D721Med (cell line): Measurements from ENCODE around the gene RFC2.

Experiments
- DNase-seq: peaks from one replicate; pipeline ENCODE4 v3.0.0; 2011; ENCODE audit warnings: low spot score; ENCODE audit not compliant: insufficient read length
- FAIRE-seq: peaks from 2 replicates; lab custom pipeline; 2011; peaks lifted over from hg19 to GRCh38; lab: Jason Lieb, UNC
- TF ChIP-seq, protein P1 (sequence below): IDR thresholded peaks from 2 replicates; pipeline ENCODE4 v1.5.1; 2012; ENCODE audit warnings: mild to moderate bottlenecking, control low read depth; ENCODE audit not compliant: insufficient read depth; ENCODE audit errors: missing control alignments

Gene RFC2

DNA sequence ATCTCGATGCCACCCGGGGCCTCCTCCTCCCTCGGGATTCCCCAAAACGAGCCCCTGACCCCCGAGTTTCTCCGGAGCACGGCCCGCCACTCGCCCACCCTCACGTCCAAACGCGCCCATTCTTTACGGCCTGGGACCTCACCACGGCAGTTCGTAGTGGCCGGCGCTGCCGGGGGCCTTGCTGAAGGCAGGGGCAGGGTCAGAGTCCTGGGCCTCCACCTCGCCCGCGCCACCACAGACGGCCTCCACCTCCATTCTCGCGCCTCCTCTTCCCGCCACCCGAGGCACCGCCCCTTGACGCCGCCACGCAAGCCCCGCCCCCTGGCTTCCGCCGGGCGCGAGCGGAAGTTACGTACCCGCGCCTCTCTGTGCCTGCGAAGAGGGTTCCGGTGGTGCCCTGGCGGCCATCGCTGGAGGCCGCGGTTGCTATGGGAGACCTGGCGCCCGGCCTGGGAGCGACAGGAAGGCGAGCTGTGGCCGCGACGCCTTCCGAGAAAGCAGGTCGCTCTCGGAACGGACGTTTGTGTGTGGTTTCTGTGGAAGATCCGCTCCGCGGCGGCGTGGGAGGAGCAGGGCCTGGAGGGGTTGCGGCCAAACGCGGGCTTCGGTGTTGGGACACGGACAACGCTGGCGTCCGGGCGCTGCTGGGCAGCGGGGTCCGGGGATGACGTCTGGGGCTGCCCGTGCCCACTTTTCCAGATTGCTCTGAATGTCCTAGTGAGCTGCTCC, at the start of gene RFC2:
RFC2 (minus strand) TSS at position 271 of the 729 bp plus-strand sequence; CDS start at position 255, 16 bp downstream.
- DNase-seq (peak; percentile 82), FAIRE-seq (no peak)
- TF ChIP-seq, protein P1, sequence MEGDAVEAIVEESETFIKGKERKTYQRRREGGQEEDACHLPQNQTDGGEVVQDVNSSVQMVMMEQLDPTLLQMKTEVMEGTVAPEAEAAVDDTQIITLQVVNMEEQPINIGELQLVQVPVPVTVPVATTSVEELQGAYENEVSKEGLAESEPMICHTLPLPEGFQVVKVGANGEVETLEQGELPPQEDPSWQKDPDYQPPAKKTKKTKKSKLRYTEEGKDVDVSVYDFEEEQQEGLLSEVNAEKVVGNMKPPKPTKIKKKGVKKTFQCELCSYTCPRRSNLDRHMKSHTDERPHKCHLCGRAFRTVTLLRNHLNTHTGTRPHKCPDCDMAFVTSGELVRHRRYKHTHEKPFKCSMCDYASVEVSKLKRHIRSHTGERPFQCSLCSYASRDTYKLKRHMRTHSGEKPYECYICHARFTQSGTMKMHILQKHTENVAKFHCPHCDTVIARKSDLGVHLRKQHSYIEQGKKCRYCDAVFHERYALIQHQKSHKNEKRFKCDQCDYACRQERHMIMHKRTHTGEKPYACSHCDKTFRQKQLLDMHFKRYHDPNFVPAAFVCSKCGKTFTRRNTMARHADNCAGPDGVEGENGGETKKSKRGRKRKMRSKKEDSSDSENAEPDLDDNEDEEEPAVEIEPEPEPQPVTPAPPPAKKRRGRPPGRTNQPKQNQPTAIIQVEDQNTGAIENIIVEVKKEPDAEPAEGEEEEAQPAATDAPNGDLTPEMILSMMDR: no peak

DNA sequence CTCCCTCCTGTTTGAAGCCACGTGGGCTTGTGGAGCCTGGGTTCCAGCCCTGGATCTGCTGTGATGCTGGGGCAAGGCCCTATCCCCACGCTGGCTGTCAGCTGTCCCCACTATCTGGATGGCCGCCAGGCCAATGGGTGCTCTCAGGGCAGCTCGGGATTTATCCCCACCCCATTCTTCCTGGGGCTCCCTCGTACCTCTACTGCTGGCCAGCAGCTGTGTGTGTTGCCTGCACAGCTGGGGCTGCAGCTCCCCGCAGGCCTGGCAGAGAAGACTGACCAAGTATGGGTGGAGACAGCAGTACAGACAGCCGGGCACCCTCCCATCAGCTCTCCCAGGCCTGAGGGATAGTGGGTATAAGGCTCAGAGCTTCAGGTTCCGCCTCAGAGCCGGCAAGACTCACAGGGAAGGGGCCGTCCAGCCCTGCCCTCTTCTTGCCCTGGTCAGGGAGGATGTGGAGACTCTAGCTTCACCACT, 48.6 kb upstream of the RFC2 start:
- no peak for DNase-seq

DNA sequence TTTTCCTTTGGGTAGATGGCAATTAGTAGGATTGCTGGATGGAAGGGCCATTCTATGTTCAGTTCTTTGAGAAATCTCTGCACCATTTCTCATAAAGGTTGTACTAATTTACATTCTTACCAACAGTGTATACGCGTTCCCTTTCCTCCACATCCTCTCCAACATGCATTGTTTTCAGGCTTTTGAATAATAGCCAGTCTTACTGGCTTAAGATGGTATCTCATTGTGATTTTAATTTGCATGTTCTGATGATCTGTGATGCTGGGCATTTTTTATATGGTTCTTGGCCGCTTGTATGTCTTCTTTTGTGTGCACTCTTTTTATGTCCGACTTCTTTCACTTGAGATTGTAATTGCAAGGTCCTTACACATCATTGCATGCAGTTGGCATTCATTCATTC, 46.7 kb upstream of the RFC2 start:
- FAIRE-seq: no peak
- DNase-seq: no peak
- TF ChIP-seq, protein P1: no peak

More for the DNA sequence above, 48.6 kb upstream of the RFC2 start:
- no peak for FAIRE-seq
- TF ChIP-seq, protein P1: no peak

DNA sequence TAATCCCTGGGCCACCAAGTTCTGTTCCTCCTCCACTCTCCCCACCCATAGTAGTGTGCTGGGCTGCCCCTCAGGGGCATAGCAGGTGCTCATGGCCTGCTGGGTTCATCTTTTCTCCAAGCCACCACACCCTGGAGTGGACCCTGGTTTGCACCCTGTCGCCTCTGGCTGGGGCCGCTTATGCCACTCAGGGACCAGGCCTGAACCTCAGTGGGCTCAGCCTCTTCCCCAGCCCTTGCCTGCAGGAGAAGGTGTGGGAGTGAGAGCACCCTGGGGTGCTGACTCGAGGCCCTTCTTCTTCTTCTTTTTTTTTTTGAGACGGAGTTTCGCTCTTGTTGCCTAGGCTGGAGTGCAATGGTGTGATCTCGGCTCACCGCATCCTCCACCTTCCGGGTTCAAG, 45.2 kb upstream of the RFC2 start:
- FAIRE-seq (no peak), DNase-seq (no peak)
- TF ChIP-seq, protein P1: no peak

DNA sequence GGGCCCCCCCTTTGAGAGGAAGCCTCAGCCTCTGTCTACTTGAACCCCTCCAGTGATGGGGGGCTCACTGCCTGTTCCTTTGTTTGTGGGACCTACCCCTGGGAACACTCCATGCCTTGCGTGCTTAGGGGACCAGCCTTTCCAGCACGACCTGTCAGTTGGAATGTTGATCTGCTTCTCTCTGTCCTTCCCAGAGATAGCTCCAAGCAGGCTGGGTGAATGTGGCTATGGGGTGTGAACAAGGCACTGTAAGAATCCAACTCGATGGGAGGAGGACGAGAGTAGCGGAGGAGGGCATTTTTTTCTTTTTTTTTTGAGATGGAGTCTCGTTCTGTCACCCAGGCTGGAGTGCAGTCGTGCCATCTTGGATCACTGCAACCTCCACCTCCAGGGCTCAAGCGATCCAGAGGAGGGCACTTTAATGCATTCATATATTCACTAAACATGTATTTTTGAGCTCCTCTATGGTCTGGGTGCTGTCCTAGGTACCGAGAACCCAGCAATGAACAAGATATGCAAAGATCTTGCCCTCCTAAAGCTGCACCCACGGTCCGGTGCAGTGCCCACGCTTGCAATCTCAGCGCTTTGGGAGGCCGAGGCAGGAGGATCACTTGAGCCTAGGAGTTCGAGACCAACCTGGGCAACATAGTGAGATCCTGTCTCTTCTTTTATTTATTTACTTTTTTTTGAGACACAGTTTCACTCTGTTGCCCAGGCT, 43.5 kb upstream of the RFC2 start:
- TF ChIP-seq, protein P1: no peak
- FAIRE-seq: no peak

DNA sequence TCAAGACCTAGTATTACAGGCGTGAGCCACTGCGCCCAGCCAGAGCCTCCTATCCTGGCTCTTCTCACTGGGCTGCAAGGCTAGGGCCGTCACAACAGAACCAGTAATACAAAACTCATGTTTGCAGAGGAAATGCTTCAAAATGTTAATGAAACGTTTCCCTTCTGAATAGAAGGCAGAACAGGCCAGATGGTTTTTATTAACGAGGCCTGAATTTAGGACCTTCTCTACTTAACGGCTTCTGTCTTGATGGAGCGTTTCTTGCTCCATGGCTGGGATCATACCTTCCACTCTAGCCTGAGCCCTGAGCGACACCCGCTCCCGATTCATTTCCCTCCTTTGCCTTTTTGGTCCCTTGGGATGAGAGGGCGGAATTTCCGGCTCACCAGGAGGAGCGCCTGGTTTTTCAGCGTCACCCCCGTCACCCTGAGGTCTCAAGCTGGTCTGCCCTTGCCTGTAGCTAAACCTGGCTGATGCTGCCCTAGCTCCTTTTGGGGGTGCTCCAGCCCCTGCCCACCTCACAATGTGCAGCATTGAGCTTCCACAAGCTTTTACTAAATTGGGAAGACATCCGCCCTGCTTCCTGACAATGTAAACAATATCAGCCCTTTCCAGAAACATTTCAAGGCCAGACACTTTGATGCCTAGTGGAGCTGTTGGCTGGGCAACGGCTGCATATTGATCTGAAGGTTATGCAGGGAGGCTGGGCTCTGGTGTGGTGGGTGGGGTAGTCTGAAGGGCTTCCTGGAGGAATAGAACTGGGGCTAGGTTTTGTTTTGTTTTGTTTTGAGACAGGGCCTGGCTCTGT, 40.2 kb upstream of the RFC2 start:
- DNase-seq (no peak), FAIRE-seq (no peak)
- TF ChIP-seq, protein P1: no peak

More for the DNA sequence above, 43.5 kb upstream of the RFC2 start:
- DNase-seq: no peak
